Esophagus muscularis mucosa (tissue), 4 donors: ENCODE results near the gene SLC39A11. TPM values are rescaled to one million over a fixed set of nuclear protein-coding genes. Genes with fewer than 3 reads are reported as not detected.

ENCODE experiments used
- DNase-seq: peaks from one replicate; pipeline ENCODE4 v3.0.0-alpha.2; 2017; ENCODE audit errors: extremely low spot score
- H3K27ac ChIP-seq, 4 donors: fragments of 200-600 bp; sonication (generic); replicated peaks in 1 of 4; 1 replicate in 3 of 4; 2 replicates in 1 of 4; pipeline ENCODE4 v1.5.1; 2016 to 2019; ENCODE audit warnings: mild to moderate bottlenecking in 1 of 4
- H3K27me3 ChIP-seq, 4 donors: fragments of 200-600 bp; sonication (generic); one replicate each; pipeline versions ENCODE4 v1.5.1 to v1.6.0; 2016 to 2019
- H3K36me3 ChIP-seq, 4 donors: fragments of 200-600 bp; sonication (generic); one replicate each; pipeline ENCODE4 v1.5.1; 2016 to 2019
- H3K4me1 ChIP-seq, 4 donors: fragments of 200-600 bp; sonication (generic); one replicate each; pipeline ENCODE4 v1.5.1; 2016 to 2019
- H3K4me3 ChIP-seq, 4 donors: fragments of 200-600 bp; sonication (generic); 1 replicate in 2 of 4; 2 replicates in 2 of 4; pipeline ENCODE4 v1.5.1; 2016 to 2019; ENCODE audit warnings: mild to moderate bottlenecking in 4 of 4, moderate library complexity in 1 of 4
- H3K9me3 ChIP-seq, 4 donors: fragments of 200-600 bp; sonication (generic); 1 replicate in 3 of 4; 2 replicates in 1 of 4; pipeline ENCODE4 v1.5.1; 2016 to 2019
- EP300 ChIP-seq: sonication (generic); formaldehyde crosslinking; IDR thresholded peaks from one replicate; pipeline ENCODE4 v1.6.1; 2017; ENCODE audit warnings: antibody characterized with exemption
- POLR2A ChIP-seq: fragments of 450-650 bp; IDR thresholded peaks from one replicate; pipeline ENCODE4 v1.6.1; 2017; ENCODE audit warnings: antibody characterized with exemption, moderate library complexity, mild to moderate bottlenecking, low read depth
- POLR2AphosphoS5 ChIP-seq, 2 donors: sonication (generic); formaldehyde crosslinking; IDR thresholded peaks; one replicate each; pipeline ENCODE4 v1.6.1; 2017; ENCODE audit warnings: antibody characterized with exemption in 2 of 2
- WGBS: methylation state at CpG from one replicate; pipeline ENCODE4 v1.1.5; 2018; 5-methylcytosine and 5-hydroxymethylcytosine counted together
- intact Hi-C: fragments of 100-400 bp; cut with DNase I; formaldehyde crosslinking; loops from one replicate; pipeline ENCODE4 v1.15.1; 2023
- total RNA-seq, 4 donors: library from RNA; depleted of rRNA; stranded (reverse); fragments of >200 nt; gene quantifications; one replicate each; pipeline versions ENCODE4 v1.1.0 to v1.2.1, GENCODE V29; 2016
- TF ChIP-seq, protein P1 (sequence below), 3 experiments: fragments of 200-600 bp in 2 of 3; fragments of 450-650 bp in 1 of 3; sonication (generic) in 2 of 3; IDR thresholded peaks; one replicate each; pipeline ENCODE4 v1.5.1; 2017 to 2019; ENCODE audit warnings: antibody characterized with exemption in 3 of 3, mild to moderate bottlenecking in 2 of 3, moderate library complexity in 1 of 3

The SLC39A11 gene
- total RNA-seq, 4 donors from 2014 or later, result 7.5 to 20.2 (median 18.4) TPM

- H3K4me1 ChIP-seq, result no peaks in the 10 kb centered on the region
- H3K27me3 ChIP-seq, result no peaks in the 10 kb centered on the region
- peak; percentile 47 for DNase-seq
- 96% methylated on average over 5 of the region's 5 CpGs for WGBS
- no peak overlapping the region for H3K4me3 ChIP-seq
- H3K27ac ChIP-seq, result no peak overlapping the region
- H3K9me3 ChIP-seq, result peaks cover 0 to 9% (median 3%) of the 10 kb centered on the region in 4 donors
- intact Hi-C loops, result no loop called here
- TF ChIP-seq EP300 (no peak), POLR2AphosphoS5 (IDR thresholded peaks at IDR 0.05) (no peak), POLR2A (no peak)
- TF ChIP-seq, protein P1, sequence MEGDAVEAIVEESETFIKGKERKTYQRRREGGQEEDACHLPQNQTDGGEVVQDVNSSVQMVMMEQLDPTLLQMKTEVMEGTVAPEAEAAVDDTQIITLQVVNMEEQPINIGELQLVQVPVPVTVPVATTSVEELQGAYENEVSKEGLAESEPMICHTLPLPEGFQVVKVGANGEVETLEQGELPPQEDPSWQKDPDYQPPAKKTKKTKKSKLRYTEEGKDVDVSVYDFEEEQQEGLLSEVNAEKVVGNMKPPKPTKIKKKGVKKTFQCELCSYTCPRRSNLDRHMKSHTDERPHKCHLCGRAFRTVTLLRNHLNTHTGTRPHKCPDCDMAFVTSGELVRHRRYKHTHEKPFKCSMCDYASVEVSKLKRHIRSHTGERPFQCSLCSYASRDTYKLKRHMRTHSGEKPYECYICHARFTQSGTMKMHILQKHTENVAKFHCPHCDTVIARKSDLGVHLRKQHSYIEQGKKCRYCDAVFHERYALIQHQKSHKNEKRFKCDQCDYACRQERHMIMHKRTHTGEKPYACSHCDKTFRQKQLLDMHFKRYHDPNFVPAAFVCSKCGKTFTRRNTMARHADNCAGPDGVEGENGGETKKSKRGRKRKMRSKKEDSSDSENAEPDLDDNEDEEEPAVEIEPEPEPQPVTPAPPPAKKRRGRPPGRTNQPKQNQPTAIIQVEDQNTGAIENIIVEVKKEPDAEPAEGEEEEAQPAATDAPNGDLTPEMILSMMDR (IDR thresholded peaks at IDR 0.05), result no peak
- H3K36me3 ChIP-seq, result peaks cover 0 to 28% (median 0%) of the 10 kb centered on the region in 4 donors
Measured at GRCh38 chr17:72838068-72838467, 254.4 kb downstream of the SLC39A11 start.

DNA sequence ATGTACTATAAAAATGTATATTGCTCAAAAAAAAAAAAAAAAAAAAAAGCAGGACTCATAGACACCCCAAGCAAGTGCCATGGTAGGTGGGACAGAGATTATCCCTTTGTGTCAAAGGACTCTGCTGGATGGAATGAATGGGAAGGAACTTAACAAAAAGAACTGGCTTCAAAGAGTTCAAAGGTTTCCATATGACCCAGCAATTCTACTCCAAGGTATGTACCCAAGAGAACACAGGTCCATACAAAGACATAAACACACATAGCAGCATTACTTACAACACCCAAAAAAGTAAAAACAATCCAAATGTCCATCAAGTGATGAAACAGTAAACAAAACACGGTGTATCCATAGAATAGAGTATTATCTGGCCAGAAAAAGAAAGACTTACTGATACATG, 255.2 kb downstream of the SLC39A11 start:
- DNase-seq, result no peak
- Histone ChIP-seq H3K4me1 (no peaks in the 10 kb centered on the region), H3K4me3 (no peak overlapping the region), H3K9me3 (peaks cover 0 to 9% (median 3%) of the 10 kb centered on the region in 4 donors), H3K27me3 (no peaks in the 10 kb centered on the region), H3K36me3 (peaks cover 0 to 24% (median 0%) of the 10 kb centered on the region in 4 donors), H3K27ac (no peak overlapping the region)
- TF ChIP-seq, protein P1 (IDR thresholded peaks at IDR 0.05), result no peak
- TF ChIP-seq EP300 (no peak), POLR2A (no peak), POLR2AphosphoS5 (IDR thresholded peaks at IDR 0.05) (no peak)
- WGBS, result 54% methylated on average over 1 of the region's 1 CpG
- intact Hi-C loops, result no loop called here

DNA sequence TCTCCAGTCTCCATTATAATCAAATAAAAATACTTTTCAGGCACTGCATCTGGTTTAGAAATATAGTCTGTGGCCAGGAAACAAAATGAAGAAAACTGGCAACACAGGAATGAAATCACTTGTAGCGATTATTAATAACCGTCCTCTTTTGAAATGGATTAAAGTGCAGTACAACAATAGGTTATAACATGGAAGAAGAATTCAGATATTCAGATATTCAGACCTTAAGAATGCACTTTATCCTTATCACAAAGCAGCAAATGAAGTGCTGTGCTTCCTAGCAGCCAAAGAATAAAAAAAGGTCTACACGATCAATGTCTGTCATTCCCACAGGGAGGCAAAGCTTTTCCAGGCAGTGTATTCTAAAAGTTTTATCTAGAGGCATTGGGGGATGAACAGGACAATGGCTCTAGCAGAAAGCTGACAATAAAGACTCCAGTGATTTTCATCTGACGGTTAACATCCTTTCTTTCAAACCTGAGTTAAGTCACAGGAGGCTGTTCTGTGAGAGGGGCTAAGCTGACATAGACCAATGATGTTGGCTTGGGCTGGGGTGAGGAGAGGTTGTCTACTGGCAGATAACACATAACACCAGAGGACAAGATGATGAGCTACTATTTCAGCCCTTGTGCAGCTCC, 259.2 kb downstream of the SLC39A11 start:
- Histone ChIP-seq H3K27me3 (no peaks in the 10 kb centered on the region), H3K27ac (no peak overlapping the region), H3K4me3 (no peak overlapping the region), H3K4me1 (no peaks in the 10 kb centered on the region), H3K9me3 (no peaks in the 10 kb centered on the region), H3K36me3 (peaks cover 0 to 17% (median 0%) of the 10 kb centered on the region in 4 donors)
- TF ChIP-seq POLR2AphosphoS5 (IDR thresholded peaks at IDR 0.05) (no peak), POLR2A (no peak), EP300 (no peak)
- TF ChIP-seq, protein P1 (IDR thresholded peaks at IDR 0.05), result no peak
- no peak for DNase-seq
- WGBS, result 96% methylated on average over 4 of the region's 4 CpGs
- intact Hi-C loops, result no loop called here

DNA sequence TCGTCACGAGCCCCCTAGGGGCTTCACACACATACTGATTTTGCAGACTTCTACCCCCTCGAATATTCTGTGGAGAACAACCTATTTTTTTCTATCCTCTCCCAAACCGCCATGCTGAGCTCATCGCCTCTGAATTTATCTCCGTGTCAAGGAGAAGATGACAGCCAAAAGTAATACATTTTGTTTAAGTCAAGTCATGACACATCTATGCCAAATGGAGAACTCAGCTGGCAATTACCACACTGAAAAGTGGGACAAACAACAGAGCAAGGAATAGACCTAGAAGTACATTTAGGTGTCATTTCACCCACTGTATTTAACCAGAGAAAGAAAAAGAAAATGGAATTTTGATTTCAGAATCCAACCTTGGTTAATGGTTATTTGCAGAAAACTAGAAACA, 260.2 kb downstream of the SLC39A11 start:
- Histone ChIP-seq H3K9me3 (no peaks in the 10 kb centered on the region), H3K27me3 (no peaks in the 10 kb centered on the region), H3K36me3 (peaks cover 0 to 17% (median 0%) of the 10 kb centered on the region in 4 donors), H3K4me1 (no peaks in the 10 kb centered on the region), H3K27ac (no peak overlapping the region), H3K4me3 (no peak overlapping the region)
- 88% methylated on average over 6 of the region's 6 CpGs for WGBS
- intact Hi-C loops, result no loop called here
- TF ChIP-seq EP300 (no peak), POLR2A (no peak), POLR2AphosphoS5 (IDR thresholded peaks at IDR 0.05) (no peak)
- TF ChIP-seq, protein P1 (IDR thresholded peaks at IDR 0.05), result no peak
- no peak for DNase-seq

DNA sequence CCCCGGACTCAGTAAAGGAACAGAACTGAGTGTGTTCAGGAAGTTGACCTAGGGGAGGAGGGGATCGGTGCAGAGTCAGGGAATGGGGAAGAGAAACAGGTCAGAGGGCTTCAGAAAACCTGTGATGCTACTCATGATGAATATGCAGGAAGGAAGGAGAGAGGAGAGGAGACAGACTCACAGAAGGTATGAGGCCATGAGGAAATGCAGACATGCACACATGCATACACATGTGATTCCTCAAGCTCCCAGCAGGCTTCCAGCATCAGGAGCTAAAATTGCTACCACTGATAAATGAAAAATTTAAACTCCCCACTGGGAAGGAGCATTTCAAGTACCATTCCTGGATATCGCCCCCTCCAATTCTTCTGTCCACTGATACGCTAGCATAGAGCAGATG, 262.6 kb downstream of the SLC39A11 start:
- Histone ChIP-seq H3K27me3 (no peaks in the 10 kb centered on the region), H3K9me3 (peaks cover 0 to 9% (median 3%) of the 10 kb centered on the region in 4 donors), H3K36me3 (no peaks in the 10 kb centered on the region), H3K4me1 (no peaks in the 10 kb centered on the region), H3K27ac (no peak overlapping the region), H3K4me3 (no peak overlapping the region)
- intact Hi-C loops, result no loop called here
- WGBS, result 77% methylated on average over 4 of the region's 4 CpGs
- no peak for DNase-seq
- TF ChIP-seq POLR2AphosphoS5 (IDR thresholded peaks at IDR 0.05), result no peak
- TF ChIP-seq EP300, result no peak
- TF ChIP-seq, protein P1 (IDR thresholded peaks at IDR 0.05), result no peak
- no peak for TF ChIP-seq POLR2A
